Muscle of arm (tissue), 12 donors: ENCODE data around the gene SMTN. TPM values are rescaled to one million over a fixed set of nuclear protein-coding genes. Genes with fewer than 3 reads are reported as not detected.
A peak's percentile ranks its signal among the peaks of the same experiment; 100 is the strongest.
"Not testable (repeated sequence)": the region's sequence is repeated elsewhere in the genome, so short reads cannot be mapped to it uniquely, and the experiment has no call there.

ENCODE experiments used
- DNase-seq: peaks from one replicate; pipeline ENCODE4 v3.0.0-alpha.2; 2013
- polyA plus RNA-seq, 12 donors: library from polyadenylated mRNA; unstranded; fragments of 120-200 nt; gene quantifications; one replicate each; pipeline ENCODE4 v1.2.1, GENCODE V29; 2013; ENCODE audit not compliant: insufficient read length in 12 of 12

Gene SMTN
- polyA plus RNA-seq, 12 donors, result 113 to 288 (median 218) TPM; not detected in 1

DNA sequence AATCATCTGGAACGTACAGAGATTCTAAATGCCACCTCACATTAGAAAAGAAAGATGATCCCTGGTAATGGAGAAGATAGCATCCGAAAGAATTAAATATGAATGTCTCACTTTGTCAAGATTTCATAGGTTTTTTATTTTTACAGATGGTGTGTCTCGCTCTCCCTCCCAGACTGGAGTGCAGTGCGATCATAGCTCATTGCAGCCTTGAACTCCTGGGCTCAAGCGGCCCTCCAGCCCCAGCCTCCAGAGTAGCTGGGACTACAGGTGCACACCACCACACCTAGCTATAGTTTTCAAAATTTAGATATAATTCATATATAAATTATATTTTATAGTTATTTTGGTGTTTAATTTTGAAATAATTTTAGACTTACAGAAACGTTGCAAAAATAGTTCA, 16.7 kb upstream of the SMTN start:
- DNase-seq, result no peak

DNA sequence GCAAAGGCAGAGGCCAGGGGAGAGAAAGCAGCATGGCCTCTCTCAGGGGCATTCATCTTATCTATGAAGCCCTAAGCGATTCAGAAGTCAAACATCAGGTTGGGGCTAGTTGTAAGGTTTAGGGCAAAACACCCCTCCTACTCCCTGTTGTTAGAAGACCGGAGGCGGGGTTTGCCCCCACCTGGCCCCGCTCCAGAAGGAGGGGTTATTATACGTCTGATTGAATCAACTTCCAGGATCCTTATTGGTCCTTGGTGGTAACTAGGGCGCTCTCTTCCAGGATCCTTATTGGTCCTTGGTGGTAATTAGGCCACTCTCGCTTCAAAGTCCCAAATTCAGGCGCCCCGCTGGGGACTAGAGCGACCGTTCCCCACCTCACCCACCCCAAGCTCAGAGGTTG, 12.1 kb upstream of the SMTN start:
- no peak for DNase-seq

DNA sequence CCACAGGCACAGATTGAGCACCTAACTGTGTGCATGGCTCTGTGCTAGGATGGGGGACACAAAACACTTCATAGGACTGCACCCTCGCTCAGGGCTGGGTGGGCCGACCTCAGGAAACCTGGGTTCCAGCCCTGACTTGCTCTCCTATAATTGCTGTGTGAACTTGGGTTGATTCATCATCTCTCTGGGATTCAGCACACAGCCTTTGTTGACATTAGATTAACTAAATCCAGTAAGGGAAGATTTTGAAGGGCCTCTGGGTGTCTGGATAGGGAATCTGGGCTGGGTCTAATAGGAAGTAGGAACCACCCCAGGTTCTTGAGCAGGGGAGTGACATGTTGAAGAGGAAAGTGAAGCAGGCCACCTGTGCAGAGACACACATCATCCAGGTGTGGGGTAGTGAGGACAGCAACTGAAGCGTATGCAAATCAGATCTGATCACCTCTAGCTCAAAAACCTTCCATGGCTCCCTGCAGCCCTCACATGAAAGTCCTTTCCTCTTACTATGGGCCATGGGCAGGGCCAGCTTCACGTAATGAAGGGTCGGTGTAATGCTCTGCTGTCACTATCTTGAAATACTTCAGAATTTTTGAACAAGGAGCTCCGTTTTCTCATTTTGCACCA, 11.3 kb upstream of the SMTN start:
- not testable (repeated sequence) for DNase-seq

DNA sequence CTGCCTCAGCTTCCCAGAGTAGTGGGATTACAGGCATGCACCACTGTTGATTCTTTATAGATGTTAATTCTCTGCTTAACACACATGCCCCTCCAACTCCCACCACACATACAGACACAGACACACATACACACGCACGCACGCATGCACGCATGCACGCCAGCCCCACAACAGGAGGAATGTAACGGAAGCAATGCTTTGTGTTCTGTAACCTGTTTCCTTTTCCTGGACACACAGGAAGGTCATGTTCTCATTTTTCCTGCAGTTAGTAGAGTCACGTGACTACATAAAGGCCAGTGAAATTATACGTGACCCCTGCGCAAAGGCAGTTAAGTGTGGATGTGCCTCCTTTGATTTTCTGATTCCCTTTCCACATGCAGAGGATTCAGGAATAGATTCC, 8.0 kb upstream of the SMTN start:
- not testable (repeated sequence) for DNase-seq

DNA sequence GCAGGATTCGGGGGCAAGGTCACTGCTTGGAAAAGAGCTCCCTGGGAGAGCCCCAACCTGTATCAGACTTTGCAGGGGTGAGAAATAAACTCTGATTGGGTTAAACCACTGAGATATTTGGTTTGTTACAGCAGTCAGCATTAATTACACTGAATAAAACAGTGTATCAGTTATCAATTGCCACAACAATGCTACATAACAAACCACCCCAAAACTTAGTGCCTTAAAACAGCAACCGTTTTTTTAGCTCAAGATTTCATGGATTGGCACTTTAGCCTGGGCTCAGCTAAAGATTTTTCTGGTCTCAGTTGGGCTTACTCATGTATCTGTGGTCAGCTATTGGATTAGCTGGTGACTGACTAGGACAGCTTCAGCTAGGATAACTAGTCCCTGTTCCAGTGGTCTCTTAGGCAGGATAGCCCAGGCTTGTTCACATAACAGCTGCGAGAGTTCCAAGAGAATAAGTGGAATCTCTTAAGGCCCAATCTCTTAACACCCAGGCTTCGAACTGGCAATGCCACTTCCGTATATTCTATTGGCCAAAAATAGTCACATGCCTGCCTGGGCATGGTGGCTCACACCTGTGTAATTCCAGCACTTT, 7.5 kb upstream of the SMTN start:
- not testable (repeated sequence) for DNase-seq

DNA sequence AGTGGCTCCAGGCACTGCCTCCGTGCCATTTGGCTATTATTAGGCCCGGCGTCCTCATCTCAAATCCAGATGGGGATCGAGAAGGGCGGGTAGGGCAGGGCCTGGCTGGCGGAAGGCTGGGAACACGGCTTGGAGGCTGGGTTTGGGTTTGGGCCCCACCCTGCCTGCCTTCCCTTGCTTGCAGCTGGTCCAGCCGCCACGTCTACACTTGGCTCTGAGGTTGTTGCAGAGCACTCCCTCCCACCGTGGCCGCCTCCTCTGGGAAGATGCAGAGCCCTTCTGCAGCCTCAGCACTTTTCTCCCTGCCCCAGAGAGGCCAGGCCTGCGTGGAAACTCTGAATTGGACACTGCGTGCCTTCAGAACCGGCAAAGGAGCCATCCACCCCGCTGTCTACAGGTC, 5.2 kb upstream of the SMTN start:
- DNase-seq, result peak; percentile 92

DNA sequence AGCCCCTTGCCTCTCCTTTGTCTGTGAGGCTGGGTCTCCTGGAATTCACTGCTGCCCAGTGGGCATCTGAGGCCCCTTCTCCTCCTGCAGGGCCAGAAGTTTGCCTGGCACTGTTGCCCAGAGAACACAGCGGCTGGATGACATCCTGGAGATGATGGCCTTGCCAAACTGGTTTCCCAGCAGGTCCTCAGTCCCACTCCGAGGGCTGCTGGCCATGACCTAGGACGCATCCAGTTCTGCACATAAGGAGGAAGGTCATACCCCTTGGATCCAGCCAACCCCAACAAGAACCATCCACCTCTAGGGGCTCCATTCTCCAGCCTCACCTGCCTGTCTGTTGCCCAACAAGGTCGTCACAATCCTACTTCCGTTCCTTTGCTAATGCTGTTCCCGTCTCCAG, 3.4 kb upstream of the SMTN start:
- DNase-seq, result no peak

DNA sequence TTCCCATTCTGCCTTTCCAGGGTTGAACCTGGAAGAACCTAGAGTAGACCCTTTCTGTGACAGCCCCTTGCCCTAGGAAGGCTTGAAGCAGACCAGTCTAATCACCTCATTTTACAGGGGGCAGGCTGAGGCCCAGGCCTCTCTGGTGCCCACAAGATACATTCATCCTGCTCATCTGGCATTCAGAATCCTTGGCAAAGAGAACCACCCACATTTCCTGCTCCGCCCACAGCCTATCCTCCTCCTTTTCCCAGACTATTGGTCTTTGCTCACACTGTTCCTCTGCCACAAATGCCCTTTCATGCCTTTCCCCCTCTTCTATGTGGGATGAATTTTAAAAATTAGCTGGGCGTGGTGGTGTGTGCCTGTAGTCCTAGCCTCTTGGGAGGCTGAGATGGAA, 2.7 kb upstream of the SMTN start:
- DNase-seq, result not testable (repeated sequence)

DNA sequence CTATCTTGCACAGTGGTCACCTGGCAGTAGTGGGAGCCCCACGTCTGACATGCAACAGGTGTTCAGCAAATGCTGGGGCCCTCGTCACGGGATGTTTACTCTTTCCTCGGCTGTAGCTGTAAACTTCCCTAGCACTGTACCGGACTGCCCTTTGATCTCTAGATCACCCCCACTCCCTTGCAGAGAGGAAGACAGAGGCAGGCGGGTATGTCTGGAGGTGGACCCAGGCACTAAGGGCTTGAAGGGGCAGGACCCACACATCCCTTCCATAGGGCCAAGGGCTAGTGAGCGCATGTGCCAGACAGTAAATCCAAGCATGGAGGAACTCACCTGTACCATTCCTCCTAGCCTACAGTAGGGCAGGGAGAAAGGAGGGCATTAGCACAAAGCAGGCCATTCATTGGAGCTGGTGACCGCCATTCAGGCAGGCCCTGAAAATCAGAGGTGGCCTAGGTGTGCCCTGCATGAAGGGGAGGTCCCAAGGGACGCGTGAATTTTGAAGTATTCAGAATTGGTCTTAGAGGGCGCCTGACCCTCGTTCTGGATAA, 1.9 kb upstream of the SMTN start:
- no peak for DNase-seq

DNA sequence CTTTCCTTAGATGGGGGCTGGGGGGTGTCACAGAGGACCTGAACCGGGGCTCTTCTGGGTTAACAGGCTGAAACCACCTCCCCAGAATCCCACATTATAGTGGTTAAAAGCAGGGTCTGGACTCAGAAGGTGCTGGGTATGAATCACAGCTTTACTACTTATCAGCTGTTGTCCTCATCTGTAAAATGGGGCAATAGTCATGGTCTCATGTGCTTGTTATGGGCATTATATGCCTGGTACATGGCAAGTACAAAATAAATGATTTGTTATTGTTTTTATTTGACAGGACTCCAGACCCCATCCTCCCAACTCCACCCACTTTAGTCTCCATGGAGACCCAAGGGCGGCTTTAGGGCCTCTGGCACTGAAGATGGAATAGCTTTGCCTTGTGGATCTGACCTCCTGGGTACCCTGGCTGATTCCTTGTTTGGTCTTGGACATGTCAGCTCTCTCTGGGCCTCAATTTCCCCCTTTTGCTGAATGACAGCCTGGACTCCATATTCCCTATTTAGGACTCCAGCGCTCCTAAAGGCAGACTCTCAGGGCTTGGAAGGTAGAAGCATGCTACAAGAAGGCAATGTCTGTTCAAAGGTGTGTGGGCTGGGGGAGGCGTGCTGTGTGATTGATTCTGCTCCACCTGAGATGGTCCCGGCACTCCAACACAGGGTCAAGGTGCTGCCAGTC, 812 bp upstream of the SMTN start:
- no peak for DNase-seq

DNA sequence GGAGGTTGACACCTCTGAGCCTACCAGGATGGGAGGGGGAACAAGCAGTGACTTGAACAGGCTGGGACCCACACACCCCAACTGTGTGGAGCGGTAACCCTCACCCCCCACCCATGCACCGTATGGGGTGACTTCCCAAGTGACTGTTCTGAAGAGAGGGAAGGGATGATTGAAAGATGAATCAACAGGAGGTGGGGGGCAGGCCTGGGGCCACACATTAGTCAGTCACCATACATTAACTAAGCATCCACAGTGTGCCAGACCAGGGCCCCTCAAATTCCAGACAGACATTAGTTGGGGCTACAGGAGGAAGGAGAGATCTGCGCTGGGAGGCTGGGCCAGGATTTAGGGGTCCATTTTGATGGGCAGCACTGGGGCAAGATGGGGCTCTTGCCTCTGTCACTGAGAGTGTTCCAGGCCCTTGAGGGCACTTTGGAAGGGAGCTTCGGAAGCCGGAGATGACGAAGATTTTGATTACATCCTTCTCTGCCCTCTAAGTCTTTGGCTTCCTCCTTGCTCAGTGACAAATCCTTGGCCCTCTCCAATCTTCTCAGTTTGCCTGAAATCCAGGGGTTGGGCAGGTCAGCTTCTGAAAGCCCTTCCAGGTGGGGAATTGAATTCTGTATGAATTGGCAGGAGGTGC, 966 bp downstream of the SMTN start:
- DNase-seq, result no peak

DNA sequence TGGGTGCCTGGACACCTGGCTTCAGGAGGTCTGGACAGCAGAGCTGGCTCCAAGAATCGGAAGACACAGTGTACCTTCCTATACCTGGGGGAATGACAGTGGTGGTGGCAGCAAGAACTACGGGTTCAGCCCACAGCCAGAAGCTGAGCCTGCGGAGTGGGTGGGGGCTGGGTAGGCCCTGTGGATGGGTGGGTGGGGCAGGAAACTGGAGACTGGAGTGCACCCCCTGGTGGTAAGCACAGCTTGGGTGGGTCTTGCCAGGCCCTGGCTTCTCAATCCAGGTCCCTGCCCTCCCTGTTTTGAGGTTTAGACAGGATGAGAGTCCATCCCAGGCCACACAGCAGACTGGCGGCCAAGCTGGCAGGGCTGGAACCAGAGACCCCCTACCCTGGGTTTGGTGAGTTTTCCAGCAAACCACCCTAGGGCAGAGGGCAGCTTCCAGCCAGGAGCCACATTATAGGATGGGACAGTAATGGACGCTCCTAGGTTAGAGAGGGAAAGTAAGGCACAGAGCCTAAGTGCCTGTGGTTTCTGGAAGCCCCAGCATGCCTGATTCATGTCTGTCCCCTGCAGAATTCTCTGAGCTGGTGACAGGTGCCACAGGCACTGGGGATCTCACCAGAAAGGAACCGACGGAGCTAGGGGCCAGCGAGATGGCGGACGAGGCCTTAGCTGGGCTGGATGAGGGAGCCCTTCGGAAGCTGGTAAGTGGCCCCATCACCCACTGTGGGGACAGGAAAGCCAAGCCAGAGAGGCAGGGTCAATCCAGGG, 1.7 kb downstream of the SMTN start:
- no peak for DNase-seq

DNA sequence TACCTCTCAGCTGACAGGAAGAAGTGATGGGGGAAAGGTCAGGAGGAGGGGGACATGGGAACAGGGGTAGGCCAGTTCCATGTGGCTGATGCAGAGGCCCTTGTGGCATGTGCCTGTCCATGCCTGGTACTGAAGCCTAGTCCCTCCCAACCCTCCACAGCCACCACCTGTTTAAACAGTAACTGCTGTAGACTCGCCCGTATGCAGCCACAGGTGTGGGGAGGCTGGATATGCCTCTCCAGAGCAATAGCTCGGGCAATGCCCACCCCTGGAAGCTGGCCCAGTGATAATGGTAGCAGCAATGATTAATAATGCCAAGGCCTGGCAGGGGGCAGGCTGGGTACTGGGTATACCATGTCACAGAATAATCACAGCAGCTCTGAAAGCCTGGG, 2.3 kb downstream of the SMTN start:
- no peak for DNase-seq

DNA sequence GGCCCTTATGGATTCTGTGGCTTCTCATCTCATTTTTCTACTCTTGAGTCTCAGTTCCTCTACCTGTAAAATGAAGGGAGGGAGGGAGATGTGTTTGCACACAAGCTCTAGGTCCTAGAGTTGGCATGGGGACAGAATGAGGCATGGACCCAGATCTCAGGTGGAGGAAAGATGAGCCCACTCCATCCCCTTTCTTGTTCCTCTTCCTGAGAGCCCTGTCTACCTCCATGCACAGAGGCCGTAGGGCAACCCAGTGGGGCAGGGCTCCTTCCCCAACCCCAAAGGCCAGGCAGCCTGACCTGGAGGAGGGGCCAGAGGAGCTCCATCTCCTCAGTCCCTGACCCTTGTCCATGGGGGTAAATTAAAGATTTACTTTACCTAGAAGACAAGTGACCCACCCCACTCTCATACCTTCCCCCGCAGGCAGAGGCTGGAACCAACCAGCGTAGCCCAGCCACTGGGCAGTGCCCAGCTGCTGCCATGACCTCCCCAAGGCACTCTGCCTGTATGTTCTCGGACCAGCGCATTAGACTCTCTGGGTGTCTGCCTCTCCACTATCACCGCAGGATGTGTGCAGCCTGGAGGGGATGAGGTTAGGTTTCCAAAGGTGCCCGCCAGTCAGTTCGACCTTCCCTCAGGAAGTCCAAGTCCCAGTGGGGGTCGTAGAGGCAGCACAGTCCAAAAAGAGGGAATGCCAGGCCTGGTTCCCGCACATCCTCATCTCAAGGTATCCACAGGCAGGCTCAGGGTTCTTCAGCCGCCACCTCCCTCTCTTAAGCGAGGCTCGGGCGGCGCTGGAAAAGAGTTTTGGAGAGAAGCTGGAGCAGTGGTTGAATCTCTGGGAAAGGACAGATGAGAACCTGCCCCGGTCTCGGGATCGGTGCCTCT, 3.0 kb downstream of the SMTN start:
- no peak for DNase-seq

DNA sequence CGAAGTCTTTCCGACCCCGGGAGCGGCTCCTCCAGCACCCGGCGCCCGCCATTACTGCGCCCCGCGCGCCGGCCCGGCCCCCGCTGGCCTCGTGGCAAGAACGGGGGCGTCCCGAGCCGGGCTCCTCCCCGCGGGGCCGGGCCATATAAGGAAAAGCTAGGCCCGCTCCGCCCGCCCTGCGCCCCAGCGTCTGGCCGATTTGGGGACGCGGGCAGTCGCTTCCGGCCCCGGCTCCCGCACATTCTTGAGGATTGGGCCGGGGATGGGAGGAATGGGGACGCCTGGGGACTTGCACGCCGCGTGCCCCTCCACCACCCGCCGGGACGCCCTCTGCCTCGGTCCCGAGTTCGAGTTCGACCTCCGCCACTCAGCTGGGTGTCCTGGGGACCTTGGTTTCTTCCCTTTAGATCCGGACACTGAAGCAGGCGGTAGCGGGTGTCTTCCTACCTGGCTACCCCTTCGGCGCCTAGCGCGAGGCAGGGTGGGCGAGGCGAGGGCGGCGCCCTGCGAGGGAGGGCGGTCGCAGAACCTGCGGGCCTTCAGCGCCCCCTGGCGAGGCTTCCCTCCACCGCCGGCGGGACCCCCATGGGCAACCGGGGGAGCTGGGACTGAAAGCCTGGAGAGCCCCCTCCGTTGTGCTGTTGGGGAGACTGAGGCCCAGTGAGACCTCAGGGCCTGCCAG, 3.8 kb downstream of the SMTN start:
- DNase-seq, result peak; percentile 85

DNA sequence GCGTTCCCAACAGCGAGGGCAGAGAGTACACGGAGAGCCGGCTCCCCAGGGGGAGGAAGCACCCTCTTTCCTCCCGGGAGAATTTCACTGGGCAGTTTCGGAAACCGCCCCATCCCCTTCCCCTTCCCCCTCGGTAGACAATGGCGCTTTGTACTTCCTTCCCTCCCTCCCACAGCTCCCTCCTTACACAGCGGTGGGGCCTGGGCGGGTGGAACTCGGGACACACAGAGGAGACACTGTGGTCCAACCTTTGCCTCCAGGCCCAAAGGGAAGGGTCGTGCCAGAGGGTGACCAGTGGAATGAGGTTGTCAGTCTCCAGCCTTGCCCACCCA, 4.3 kb downstream of the SMTN start:
- DNase-seq, result no peak

DNA sequence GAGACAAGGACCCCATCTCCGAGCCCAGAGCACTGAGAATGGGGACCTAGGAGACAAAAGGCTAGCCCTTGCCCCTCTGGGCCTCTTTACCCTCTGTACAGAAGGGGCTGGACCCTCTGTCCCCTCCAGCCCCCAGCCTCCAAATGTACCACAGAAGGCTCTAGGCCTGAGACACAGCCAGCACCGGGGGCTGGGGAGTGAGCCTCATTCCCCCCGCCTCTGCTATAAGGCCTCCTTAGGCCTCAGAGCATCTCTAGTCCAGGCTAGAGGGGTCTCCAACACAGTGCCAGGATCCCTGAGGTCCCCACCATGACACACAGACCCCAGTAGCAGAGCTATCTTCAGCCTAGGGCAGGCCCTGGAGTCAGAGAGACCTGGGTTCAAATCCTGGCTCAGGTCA, 4.8 kb downstream of the SMTN start:
- no peak for DNase-seq

DNA sequence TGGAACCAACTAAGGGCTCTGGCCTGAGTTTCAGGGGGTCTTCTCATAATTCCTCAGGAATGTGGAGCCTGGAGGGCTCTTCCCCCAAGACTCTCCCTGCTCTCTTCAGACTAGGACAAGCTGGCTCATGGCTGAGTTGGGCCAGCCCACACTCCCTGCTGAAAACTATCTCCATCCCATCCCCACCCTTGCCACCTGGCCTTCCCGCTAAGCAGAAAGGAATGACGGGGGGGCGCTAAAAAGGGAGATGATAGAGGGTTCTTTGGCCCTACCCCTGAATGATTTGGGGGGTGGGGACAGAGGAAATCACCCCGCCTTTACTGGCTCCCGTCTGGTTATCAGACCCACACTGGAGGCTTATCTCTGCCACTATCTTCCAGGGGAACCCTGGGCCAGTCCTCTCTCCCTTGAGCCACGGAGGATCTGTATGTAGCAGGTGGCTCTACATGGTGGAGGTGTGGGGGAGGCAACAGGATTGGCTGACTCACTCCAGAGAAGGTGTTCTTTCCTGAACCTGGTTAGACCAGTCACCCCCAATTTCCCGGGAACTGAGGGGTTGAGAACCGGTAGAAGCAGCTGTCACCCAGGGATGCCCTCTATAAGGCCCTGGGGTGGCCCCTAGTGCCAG, 5.7 kb downstream of the SMTN start:
- DNase-seq, result no peak

DNA sequence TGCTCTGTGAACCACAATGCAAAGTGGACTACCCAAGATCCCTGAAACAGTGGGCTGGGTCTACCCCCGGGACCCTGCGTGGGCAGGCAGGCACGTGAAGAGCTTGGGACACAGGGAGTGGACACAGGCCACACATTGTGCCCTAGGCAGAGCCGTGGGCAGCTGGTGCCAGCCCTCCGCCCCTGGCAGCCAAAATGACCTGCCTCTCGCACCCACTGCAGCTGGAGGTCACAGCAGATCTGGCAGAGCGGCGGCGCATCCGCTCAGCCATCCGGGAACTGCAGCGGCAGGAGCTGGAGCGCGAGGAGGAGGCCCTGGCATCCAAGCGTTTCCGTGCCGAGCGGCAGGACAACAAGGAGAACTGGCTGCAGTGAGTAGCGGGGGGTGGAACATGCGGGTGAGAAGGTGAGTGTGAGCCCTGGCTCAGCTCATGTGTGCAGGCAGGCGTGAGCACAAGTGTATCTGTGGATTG, 6.7 kb downstream of the SMTN start:
- DNase-seq, result no peak
